Endothelial cell of umbilical vein (primary cell): Measurements from ENCODE around the gene CDC14B. TPM values are rescaled to one million over a fixed set of nuclear protein-coding genes. Genes with fewer than 3 reads are reported as not detected.
A peak's percentile ranks its signal among the peaks of the same experiment; 100 is the strongest.

Experiments
- BruUV-seq: library from RNA; stranded (reverse); fragments of 400-500 nt; replicated peaks from 2 replicates; lab custom pipeline; 2021; lab: Mats Ljungman, UMichigan
- CTCF ChIA-PET: fragments of 300-600, 350-600 bp; sonication (Branson Sonifier 250); formaldehyde crosslinking; loops from one replicate; lab custom pipeline; 2021; ENCODE audit warnings: antibody characterized with exemption, inconsistent platforms; lab: Charles Lee
- POLR2A ChIA-PET: fragments of 300-600, 350-600 bp; sonication (Branson Sonifier 250); formaldehyde crosslinking; loops from one replicate; lab custom pipeline; 2021; ENCODE audit warnings: antibody characterized with exemption, inconsistent platforms; lab: Charles Lee
- DNase-seq: peaks from one replicate; pipeline ENCODE4 v3.0.0-alpha.2; 2011; ENCODE audit warnings: low read depth, low spot score
- FAIRE-seq: peaks from 2 replicates; lab custom pipeline; 2011; peaks lifted over from hg19 to GRCh38; lab: Jason Lieb, UNC
- H2AFZ ChIP-seq: 2 replicates; pipeline ENCODE4 v1.6.0; 2012; ENCODE audit warnings: low read depth, low read length, control low read depth, inconsistent platforms
- H3K27ac ChIP-seq: 2 replicates; pipeline ENCODE4 v1.5.1; 2011; ENCODE audit warnings: low read depth, mild to moderate bottlenecking, control low read depth, low read length, moderate library complexity; ENCODE audit not compliant: insufficient read depth
- H3K27me3 ChIP-seq, 2 experiments: 2 replicates each; pipeline versions ENCODE4 v1.6.0 to v1.6.1; 2011; ENCODE audit warnings: low read length in 2 of 2, mixed read lengths in 1 of 2; ENCODE audit not compliant: control insufficient read depth in 2 of 2, insufficient read depth in 2 of 2
- H3K36me3 ChIP-seq, 2 experiments: 2 replicates in 1 of 2; 3 replicates in 1 of 2; pipeline ENCODE4 v1.5.1; 2011; ENCODE audit warnings: low read length in 2 of 2, mild to moderate bottlenecking in 1 of 2, moderate library complexity in 1 of 2; ENCODE audit not compliant: control insufficient read depth in 2 of 2, insufficient read depth in 2 of 2; ENCODE audit errors: extremely low read depth in 1 of 2
- H3K4me1 ChIP-seq: 3 replicates; pipeline ENCODE4 v1.5.1; 2011; ENCODE audit warnings: mild to moderate bottlenecking, low read length; ENCODE audit not compliant: control insufficient read depth, insufficient read depth; ENCODE audit errors: extremely low read depth
- H3K4me2 ChIP-seq: 2 replicates; pipeline ENCODE4 v1.6.1; 2011; ENCODE audit warnings: low read length, control low read depth, mixed read lengths; ENCODE audit not compliant: insufficient read depth
- H3K4me3 ChIP-seq, 3 experiments: fragments of 200-600 bp in 1 of 3; sonication (generic), shearing (Covaris generic) in 1 of 3; replicated peaks in 1 of 3; 2 replicates each; pipeline ENCODE4 v1.5.1; 2011 to 2016; ENCODE audit warnings: control low read depth in 3 of 3, low read length in 3 of 3, mild to moderate bottlenecking in 2 of 3, inconsistent platforms in 1 of 3, low read depth in 1 of 3, moderate library complexity in 1 of 3; ENCODE audit not compliant: insufficient read depth in 1 of 3
- H3K79me2 ChIP-seq: 2 replicates; pipeline ENCODE4 v1.6.0; 2012; ENCODE audit warnings: low read length, inconsistent platforms; ENCODE audit not compliant: control insufficient read depth, insufficient read depth
- H3K9ac ChIP-seq: replicated peaks from 2 replicates; pipeline ENCODE3; 2011; ENCODE audit warnings: low read length, control low read depth; ENCODE audit not compliant: insufficient read depth; ENCODE audit errors: extremely low read depth
- H3K9me1 ChIP-seq: replicated peaks from 3 replicates; pipeline ENCODE4 v1.6.0; 2011; ENCODE audit warnings: mild to moderate bottlenecking, low read length; ENCODE audit not compliant: control insufficient read depth, insufficient read depth; ENCODE audit errors: extremely low read depth
- H3K9me3 ChIP-seq: replicated peaks from 2 replicates; pipeline ENCODE4 v1.5.1; 2012; ENCODE audit warnings: low read length, inconsistent platforms; ENCODE audit not compliant: control insufficient read depth, insufficient read depth
- H4K20me1 ChIP-seq: replicated peaks from 2 replicates; pipeline ENCODE3; 2011; ENCODE audit warnings: mild to moderate bottlenecking, low read length; ENCODE audit not compliant: control insufficient read depth, insufficient read depth; ENCODE audit errors: extremely low read depth
- EZH2 ChIP-seq: IDR thresholded peaks from 2 replicates; pipeline ENCODE4 v1.6.1; 2012; ENCODE audit warnings: borderline replicate concordance, low read depth, mild to moderate bottlenecking, moderate library complexity, low read length, inconsistent platforms; ENCODE audit not compliant: severe bottlenecking
- FOS ChIP-seq: IDR thresholded peaks from 2 replicates; pipeline ENCODE4 v1.6.1; 2011; ENCODE audit warnings: mild to moderate bottlenecking, low read length, moderate library complexity, borderline replicate concordance; ENCODE audit not compliant: insufficient read depth
- GATA2 ChIP-seq: IDR thresholded peaks from 2 replicates; pipeline ENCODE4 v1.7.0; 2011; ENCODE audit warnings: low read depth, mild to moderate bottlenecking, moderate library complexity, mixed read lengths, low read length; ENCODE audit not compliant: insufficient read length, insufficient read depth
- JUN ChIP-seq: IDR thresholded peaks from 2 replicates; pipeline ENCODE4 v1.6.1; 2011; ENCODE audit warnings: borderline replicate concordance, low read depth; ENCODE audit not compliant: insufficient read length, insufficient read depth
- MYC ChIP-seq: IDR thresholded peaks from one replicate; pipeline ENCODE4 v1.6.1; 2011; ENCODE audit warnings: mild to moderate bottlenecking, low read depth, low read length
- POLR2A ChIP-seq: IDR thresholded peaks from 2 replicates; pipeline ENCODE4 v1.6.1; 2012; ENCODE audit warnings: low read depth, mild to moderate bottlenecking, control low read depth, low read length
- POLR2AphosphoS5 ChIP-seq: IDR thresholded peaks from 2 replicates; pipeline ENCODE4 v1.6.1; 2012; ENCODE audit warnings: low read depth, mild to moderate bottlenecking, control low read depth, low read length, moderate library complexity; ENCODE audit not compliant: insufficient read depth
- dilution Hi-C: fragments of 300-500 bp; cut with MboI; formaldehyde crosslinking; loops from one replicate; pipeline ENCODE4 v1.15.0; 2019; ENCODE audit warnings: low sequenced_read_pairs; ENCODE audit not compliant: extremely low pct_ligation_motif_present
- intact Hi-C: fragments of 100-400 bp; cut with micrococcal nuclease; formaldehyde crosslinking; loops from one replicate; pipeline ENCODE4 v1.10.0; 2022
- polyA plus RNA-seq, 4 experiments: library from polyadenylated mRNA; depleted of rRNA in 3 of 4; stranded (reverse) in 3 of 4; unstranded in 1 of 4; fragments of >200 nt; gene quantifications; 2 replicates each; pipeline versions ENCODE4 v1.2.1 to v1.2.3, GENCODE V29; 2011 to 2012; ENCODE audit warnings: missing spikeins in 1 of 4
- total RNA-seq: library from RNA; stranded (reverse); gene quantifications from 2 replicates; pipeline ENCODE4 v1.2.3, GENCODE V29; 2021
- TF ChIP-seq, protein P1 (sequence below), 2 donors: IDR thresholded peaks; 1 replicate in 1 of 2; 2 replicates in 1 of 2; pipeline ENCODE4 v1.5.1; 2011; ENCODE audit warnings: low read length in 2 of 2, mild to moderate bottlenecking in 2 of 2, moderate library complexity in 2 of 2, control low read depth in 1 of 2, inconsistent platforms in 1 of 2, low read depth in 1 of 2; ENCODE audit not compliant: insufficient read depth in 1 of 2; ENCODE audit errors: extremely low read depth in 1 of 2
- TF ChIP-seq, protein P2 (sequence below): IDR thresholded peaks from 2 replicates; pipeline ENCODE4 v1.6.1; 2011; ENCODE audit not compliant: insufficient read depth, insufficient read length

CDC14B gene
- total and polyA plus RNA-seq, 2 donors (not counting 3 experiments of a cell fraction or from before 2014, with no cell fraction given), result 0.39 to 0.93 TPM

DNA sequence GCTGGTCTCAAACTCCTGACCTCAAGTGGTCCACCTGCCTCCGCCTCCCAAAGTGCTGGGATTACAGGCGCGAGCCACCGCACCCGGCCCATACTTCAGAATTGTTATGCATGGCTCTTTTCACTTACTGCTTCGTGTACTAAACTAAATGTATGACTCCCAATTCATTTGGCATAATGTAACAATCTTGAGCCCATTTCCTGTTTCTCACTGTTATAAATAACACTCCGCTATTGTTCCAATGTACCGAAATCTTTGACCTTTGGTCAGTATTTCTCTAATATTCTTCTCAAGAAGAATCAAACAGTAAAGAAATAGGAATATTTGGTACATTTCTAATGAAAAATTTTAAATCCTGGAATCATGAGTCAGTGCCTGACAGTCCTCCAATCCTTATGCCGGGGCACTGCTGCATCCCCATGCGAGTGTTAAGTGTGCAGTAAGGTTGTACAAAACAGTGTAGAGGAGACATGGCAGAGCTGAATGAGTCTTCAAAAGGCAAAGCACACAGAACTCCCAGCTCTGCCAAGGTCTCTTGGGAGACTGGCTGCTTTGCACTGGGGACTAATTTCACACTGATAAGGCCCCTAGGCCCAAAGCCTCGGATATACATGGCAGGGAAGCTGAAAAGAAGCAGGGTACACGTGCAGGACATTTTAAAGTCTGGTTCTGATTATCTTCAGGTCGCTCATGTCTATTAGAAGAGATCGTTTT lies 111.3 kb downstream of the CDC14B start:
- dilution Hi-C loops, result no loop called here

DNA sequence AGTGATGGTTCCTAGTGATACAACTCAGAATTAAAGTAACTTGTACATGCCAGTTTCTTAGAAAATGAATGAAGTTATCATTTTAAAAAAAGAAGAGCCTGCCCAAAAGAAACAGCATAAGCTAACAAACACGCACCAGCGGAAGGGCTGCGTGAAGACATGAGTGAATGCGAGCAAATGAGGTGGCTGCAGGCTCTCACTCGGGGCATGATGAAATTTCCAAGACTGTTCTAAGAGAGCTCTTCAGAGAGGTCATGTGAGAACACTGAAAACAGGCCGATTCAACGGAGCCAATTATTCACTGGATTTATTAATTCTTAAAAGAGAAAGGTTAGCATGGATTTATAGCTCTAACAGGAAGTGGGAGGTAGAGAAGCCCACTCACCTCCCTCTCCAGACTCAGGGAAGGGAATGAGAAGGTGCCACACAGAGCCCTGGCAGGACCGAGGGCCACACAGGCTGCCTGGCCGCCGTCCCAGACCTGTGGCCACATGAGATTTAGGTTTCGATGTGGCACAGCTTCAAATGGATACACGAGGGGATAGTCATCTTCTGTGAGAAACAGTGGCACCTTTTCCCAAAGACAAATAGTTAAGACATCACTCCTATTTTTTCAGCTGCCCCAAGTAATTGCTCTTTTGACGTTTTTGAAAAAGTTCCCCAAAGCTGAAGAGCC lies 114.2 kb downstream of the CDC14B start:
- H3K79me2 ChIP-seq, result no peaks in the 10 kb centered on the region
- no peak overlapping the region for H3K4me2 ChIP-seq
- H3K27ac ChIP-seq, result no peak overlapping the region
- H3K4me3 ChIP-seq, result no peak overlapping the region
- dilution Hi-C loops (no loop called here), intact Hi-C loops (no loop called here)
- TF ChIP-seq POLR2A (no peak), FOS (no peak), POLR2AphosphoS5 (no peak), MYC (no peak), GATA2 (no peak), JUN (no peak), EZH2 (no peak)
- TF ChIP-seq, protein P1, sequence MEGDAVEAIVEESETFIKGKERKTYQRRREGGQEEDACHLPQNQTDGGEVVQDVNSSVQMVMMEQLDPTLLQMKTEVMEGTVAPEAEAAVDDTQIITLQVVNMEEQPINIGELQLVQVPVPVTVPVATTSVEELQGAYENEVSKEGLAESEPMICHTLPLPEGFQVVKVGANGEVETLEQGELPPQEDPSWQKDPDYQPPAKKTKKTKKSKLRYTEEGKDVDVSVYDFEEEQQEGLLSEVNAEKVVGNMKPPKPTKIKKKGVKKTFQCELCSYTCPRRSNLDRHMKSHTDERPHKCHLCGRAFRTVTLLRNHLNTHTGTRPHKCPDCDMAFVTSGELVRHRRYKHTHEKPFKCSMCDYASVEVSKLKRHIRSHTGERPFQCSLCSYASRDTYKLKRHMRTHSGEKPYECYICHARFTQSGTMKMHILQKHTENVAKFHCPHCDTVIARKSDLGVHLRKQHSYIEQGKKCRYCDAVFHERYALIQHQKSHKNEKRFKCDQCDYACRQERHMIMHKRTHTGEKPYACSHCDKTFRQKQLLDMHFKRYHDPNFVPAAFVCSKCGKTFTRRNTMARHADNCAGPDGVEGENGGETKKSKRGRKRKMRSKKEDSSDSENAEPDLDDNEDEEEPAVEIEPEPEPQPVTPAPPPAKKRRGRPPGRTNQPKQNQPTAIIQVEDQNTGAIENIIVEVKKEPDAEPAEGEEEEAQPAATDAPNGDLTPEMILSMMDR (IDR thresholded peaks at IDR 0.05; ENCODE audit: extremely low read depth in 1 of 2, insufficient read depth in 1 of 2, low read depth in 1 of 2, low read length in 2 of 2), result no peak
- TF ChIP-seq, protein P2, sequence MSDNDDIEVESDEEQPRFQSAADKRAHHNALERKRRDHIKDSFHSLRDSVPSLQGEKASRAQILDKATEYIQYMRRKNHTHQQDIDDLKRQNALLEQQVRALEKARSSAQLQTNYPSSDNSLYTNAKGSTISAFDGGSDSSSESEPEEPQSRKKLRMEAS, result no peak
- ChIA-PET POLR2A (no interaction called here), CTCF (interaction anchor here (1.3 kb wide), 1 partner anchor 15 kb away, joined by 4 read pairs; no protein-coding TSS in a partner anchor)
- DNase-seq (no peak), FAIRE-seq (no peak)
- H3K9me3 ChIP-seq, result no peaks in the 10 kb centered on the region
- H3K27me3 ChIP-seq, result no peaks in the 10 kb centered on the region
- H3K9ac ChIP-seq, result no peak overlapping the region
- no peaks in the 10 kb centered on the region for H3K9me1 ChIP-seq
- no TSS peak for BruUV-seq
- H3K36me3 ChIP-seq, result no peaks in the 10 kb centered on the region
- no peaks in the 10 kb centered on the region for H4K20me1 ChIP-seq
- no peak overlapping the region for H2AFZ ChIP-seq
- peaks cover 3% of the 10 kb centered on the region for H3K4me1 ChIP-seq

More for the DNA sequence above, 111.3 kb downstream of the CDC14B start:
- Histone ChIP-seq H4K20me1 (no peaks in the 10 kb centered on the region), H3K36me3 (no peaks in the 10 kb centered on the region), H2AFZ (no peak overlapping the region), H3K4me3 (no peak overlapping the region), H3K27me3 (no peaks in the 10 kb centered on the region), H3K9me1 (no peaks in the 10 kb centered on the region), H3K9ac (no peak overlapping the region), H3K79me2 (no peaks in the 10 kb centered on the region), H3K4me1 (peaks cover 3% of the 10 kb centered on the region), H3K27ac (no peak overlapping the region), H3K9me3 (no peaks in the 10 kb centered on the region), H3K4me2 (no peak overlapping the region)
- ChIA-PET CTCF (no interaction called here), POLR2A (no interaction called here)
- DNase-seq (peak; percentile 23), FAIRE-seq (peak; percentile 8)
- BruUV-seq, result no TSS peak
- TF ChIP-seq JUN (no peak), FOS (no peak), POLR2A (no peak), MYC (no peak), POLR2AphosphoS5 (no peak), EZH2 (no peak)
- TF ChIP-seq, protein P2, result no peak
- intact Hi-C loops, result no loop called here
